ENCODE data around the gene SLC9A8.

DNA sequence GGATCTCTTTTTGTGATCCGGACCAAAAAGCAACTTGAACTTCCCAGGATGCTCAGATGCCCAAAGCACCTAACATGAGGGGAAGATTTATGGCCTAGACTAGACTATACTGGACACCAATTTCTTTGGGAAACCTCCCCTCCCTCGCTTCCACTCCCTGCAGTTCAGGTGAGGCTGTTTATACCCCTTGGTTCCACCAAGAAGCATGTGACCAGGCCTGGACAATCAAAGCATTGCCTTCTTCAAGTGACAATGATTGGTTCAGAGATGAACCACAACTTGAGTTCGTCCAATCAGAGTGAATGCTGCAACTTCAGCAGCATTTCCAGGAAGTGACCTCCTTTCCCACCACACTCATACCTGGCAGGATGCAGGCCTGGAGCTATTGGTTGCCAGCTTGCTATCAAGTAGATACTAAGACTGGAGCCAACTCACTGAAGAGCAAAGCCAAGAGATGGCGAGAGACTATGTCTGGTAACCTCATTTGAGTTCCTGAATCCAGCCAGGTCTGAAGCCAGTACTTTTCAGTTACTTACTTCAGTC is 45.6 kb upstream of the SLC9A8 start:
- TF ChIP-seq CTCF (IDR thresholded peaks at IDR 0.05), result no peak
- no peak for TF ChIP-seq POLR2A (IDR thresholded peaks at IDR 0.05)

Data from stomach (tissue), 4 donors.